Bone marrow (tissue), 2 donors: ENCODE data around the gene ZCCHC2.

Source experiments
- DNase-seq, 2 donors: peaks; one replicate each; lab custom pipeline; 2025; lab: John Stamatoyannopoulos, UW

Gene ZCCHC2

GRCh38 chr18:62577765-62578164 is 54.9 kb downstream of the ZCCHC2 start:
- no peak for DNase-seq

DNA sequence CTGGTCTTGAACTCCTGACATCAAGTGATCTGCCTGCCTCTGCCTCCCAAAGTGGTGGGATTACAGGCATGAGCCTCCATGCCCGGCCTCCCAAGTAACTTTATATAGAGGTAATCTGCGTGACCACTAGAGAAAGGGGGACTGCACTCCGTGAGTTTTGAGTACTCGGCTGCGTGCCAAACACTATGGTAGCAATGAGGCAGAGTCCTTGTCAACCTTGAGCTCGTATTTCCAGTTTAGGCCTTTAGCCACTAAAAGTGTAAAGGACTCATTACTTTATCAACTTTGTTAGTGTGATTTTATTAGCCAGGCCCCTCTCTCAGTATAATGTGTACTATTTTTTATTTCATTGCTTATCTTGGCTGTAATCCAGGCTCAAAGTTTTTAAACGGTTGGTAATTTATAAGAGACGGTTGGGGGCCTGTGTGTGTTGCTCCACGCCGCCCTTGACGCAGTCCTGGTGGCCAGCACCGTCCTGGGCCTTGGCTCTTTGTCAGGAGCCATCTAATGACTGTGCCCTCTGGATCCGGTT is 56.2 kb downstream of the ZCCHC2 start:
- DNase-seq: no peak

DNA sequence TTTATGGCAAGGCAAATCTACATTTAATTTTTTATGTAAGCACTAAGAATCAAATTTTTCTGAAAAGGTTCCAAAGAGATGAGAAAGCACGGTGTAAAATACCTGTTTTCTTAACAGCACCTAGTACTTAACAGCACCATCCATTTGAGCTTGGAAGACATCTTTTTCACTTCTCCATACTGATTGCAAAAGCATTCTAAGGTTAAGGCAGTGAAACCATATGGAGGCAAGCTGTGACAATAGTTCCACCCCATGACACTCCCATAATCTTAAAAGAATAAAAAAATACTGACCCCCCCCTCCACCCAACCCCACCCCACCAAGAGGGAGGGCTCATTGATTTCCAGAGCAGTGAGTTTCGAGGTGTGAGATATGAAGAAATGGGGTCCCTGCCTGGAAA is 60.6 kb downstream of the ZCCHC2 start:
- DNase-seq: no peak

- DNase-seq: peak; percentile 51 to 77
Observed at GRCh38 chr18:62584241-62585120, 61.7 kb downstream of the ZCCHC2 start.

GRCh38 chr18:62585274-62586150 is 62.7 kb downstream of the ZCCHC2 start:
- DNase-seq: no peak

- peak in 1 of 2 donors; percentile 40 for DNase-seq
Observed at GRCh38 chr18:62586151-62586774, 63.4 kb downstream of the ZCCHC2 start.

DNA sequence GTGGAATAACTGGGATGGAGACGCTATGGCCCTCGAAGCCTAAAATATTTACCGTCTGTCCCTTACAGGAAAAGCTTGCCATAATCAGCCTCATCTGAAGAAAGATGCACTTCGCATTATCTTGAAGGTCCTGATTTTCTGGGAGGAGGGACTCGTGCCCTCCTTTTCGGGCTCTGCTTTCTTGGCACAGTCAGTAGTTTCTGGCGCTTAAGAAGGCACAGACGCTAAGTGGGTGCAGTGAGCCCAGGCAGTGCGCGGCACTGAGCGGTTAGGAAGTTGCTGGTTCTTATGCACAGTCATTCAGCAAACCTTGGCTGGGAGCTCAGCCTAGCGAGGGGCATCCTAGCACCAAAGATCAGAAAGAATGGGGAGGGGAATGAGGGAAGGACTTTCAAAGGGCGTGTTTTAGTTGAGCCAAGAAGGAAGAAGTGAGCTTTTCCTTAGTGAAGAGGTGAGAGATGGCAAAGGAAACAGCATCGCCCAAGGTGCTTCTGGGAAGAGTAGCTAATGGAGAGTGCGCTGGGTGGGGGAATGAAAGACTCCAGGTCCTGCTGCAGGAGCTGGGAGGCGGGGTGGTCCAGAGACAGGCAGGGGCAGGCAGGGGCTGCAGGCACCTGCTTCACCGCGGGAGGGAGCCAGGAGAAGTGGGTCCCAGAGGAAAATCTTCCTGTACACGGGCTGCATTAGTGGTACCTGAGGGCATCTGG is 64.1 kb downstream of the ZCCHC2 start:
- no peak for DNase-seq

GRCh38 chr18:62587689-62588088 is 64.9 kb downstream of the ZCCHC2 start:
- DNase-seq: no peak

GRCh38 chr18:62588217-62588616 is 65.4 kb downstream of the ZCCHC2 start:
- DNase-seq: no peak

DNA sequence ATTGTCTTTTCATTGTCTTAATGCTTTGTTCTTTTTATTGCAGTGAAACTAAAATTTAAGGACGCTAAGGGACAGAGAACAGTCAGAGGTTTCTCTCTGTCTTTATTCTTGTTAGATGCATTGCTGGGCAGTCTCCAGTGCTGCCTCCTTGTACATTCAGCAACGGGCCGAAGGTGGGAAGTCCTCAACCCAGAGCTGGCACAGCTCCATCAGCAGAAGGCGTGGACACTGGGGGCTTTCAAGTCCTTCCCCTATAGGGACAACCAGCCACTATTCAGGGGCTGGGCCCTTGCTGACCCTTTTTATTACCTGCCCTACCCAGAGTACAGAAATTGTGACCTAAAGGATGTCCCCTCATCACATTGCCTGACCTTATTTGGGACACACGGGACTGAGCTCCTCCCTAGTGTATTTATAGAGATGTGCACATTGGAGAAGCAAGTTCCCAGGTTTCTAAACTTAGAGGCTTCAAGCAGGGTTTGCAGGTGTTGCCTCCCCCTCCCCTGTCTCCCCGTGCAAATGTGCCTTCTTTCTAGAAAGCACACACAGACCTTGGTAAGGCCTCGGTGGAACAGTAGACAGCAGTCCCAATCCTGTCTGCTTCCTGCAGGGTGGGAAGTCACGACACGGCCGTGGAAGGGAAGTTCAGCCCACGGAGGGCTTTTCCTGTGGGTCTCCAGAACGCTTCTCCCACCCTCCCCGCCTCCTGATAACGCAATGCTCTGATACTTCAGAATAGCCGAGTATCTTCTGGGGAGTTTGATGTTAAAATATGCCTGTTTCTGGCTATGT is 68.2 kb downstream of the ZCCHC2 start:
- DNase-seq: no peak

- no peak for DNase-seq
Observed at GRCh38 chr18:62596145-62597005, 73.5 kb downstream of the ZCCHC2 start.

DNA sequence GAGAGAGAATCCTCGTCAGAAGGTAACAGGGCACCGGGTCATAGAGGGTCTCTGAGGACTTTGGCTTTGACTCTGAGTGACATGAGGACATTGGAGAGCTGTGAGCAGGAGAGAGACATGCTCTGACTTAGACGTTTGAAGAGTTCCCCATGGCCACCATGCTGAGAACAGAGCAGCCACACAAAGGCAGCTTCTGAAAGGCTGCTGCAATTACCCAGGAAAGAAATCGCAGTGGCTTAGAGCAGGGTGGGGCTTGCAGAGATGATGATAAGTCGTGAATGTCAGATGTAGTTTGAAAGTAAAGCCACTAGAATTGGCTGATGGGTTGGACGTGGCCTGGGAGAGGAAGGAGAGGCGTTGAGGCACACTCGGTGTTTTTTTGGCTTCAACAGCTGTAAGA is 79.0 kb downstream of the ZCCHC2 start:
- DNase-seq: no peak

GRCh38 chr18:62602706-62603105 is 79.9 kb downstream of the ZCCHC2 start:
- no peak for DNase-seq

DNA sequence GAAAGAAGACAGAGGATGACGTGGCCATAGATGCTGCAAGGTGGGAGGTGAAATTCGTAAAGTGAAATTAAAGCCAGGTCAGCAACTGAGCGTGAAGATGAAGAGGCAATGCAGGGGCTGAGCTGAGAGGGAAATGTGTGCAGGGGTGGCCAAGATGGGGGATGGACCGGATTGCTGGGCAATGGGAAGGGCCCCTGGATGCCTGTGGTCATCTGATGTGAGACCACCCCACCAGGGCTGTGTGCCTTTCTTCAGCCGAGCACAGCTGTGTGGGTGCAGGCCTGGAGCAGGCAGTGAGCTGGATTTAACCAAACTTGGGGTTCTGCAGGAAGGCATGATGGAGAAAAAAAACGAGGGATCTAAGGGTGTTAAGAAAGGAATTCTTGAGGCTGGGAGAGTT is 80.4 kb downstream of the ZCCHC2 start:
- DNase-seq: no peak

DNA sequence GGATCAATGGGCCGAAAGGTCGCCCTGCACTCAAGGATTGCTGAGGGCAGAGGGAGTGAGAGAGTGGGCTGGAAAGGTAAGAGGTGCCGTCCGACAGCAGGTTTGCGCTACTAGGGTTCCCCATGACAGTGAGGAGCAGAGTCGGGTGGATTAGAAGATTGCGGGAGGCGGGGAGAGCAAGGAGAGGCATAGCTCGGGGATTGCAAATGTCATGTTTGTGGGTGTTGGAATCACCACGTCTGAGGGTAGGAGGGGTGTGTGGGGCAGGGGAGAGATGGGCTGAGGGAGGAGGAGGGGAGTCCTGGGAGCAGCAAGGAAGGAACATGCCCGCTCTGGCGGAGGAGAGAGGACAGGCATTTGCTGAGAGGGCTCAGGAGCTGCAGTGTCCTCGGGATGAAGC is 81.2 kb downstream of the ZCCHC2 start:
- DNase-seq: no peak

DNA sequence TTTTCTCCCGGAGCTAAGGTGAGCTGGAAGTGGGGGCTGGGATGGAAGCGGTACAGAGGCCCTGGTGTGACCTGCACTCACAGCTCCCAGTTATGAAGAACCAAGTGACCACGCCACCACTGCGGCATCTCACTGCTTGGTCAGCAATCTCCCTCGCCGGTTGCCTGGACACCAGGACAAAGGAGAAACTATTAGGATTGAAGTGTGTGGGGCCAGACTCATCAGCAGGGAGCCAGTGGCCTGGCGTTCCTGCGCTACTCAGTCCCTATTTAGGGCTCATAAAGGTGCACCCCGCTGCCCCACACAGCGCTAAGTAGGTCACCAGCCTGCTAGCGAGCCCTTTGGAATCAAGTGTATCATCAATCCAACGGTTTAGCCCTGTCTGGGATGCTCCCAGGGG is 82.9 kb downstream of the ZCCHC2 start:
- DNase-seq: no peak

- DNase-seq: no peak
Observed at GRCh38 chr18:62606106-62606505, 83.3 kb downstream of the ZCCHC2 start.

- no peak for DNase-seq
Observed at GRCh38 chr18:62607302-62607701, 84.5 kb downstream of the ZCCHC2 start.

DNA sequence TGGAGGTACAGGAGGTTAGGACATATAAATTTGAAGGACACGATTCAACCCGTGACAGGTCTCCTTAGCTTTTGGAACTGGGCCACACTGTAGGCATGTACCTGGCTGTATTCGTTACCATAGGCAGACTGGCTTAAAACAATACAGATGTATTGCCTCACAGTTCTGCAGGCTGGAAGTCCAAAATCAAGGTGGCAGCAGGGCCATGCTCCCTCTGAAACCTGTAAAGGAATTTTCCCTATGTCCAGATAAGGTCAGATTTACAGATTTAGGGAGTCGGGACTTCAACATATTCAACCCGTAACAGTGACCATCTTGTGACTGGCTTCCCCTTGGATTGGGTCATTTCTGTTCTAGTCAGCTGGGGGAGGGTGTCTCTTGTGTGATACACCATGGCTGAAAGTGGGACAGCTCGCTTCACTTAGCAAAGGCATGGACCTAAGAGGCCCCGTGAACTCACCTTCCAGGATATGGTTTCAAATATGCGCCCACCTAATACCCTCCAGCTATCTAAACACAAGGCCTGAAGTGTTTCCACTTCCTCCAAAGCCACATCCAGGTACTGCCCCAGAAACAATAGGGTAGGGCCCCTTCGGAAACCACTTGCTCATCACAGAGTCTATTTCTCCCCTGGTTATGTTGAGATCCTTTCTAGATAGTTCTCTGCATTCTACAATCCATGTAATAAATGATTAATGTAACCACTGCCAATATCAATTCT is 85.0 kb downstream of the ZCCHC2 start:
- DNase-seq: no peak
